Hematopoietic multipotent progenitor cell treated with erythropoietin and hydrocortisone succinate and interleukin-3 and kit ligand, for 6 days (in vitro differentiated cells): ENCODE results near the gene DLX3.

Experiments used
- DNase-seq: peaks from one replicate; pipeline ENCODE4 v3.0.0-alpha.2; 2015

Gene DLX3

DNA sequence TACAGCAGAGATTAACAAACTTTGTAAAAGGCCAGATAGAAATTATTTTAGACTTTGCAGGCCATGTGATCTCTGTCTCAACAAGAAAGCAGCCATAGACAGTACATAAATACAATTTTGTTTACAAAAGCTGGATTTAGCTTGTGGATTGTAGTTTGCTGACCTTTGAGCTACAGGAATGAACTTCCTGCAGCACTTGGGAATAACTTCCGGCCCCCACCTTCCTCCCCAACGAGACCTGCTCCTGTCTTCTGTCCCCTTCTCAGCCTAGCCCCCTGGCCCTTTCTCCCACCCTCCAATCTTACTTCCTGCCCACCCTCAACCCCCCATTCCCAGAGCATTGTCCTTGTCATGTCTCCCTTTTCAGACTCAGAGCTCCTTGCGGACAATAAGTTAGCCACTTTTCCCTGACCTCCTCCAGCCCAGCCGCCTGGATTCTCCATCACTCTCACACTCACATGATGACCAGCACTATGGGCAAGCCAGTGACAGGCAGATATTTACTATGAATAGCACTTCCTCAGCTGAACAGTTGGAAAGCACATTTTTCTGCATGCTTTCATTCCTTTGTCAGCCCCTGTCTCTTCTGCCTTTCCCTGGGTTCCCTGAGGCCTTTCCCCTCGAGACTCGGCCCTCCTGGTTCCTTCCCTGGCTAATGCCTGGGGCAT is 27.6 kb upstream of the DLX3 start:
- no peak for DNase-seq

DNA sequence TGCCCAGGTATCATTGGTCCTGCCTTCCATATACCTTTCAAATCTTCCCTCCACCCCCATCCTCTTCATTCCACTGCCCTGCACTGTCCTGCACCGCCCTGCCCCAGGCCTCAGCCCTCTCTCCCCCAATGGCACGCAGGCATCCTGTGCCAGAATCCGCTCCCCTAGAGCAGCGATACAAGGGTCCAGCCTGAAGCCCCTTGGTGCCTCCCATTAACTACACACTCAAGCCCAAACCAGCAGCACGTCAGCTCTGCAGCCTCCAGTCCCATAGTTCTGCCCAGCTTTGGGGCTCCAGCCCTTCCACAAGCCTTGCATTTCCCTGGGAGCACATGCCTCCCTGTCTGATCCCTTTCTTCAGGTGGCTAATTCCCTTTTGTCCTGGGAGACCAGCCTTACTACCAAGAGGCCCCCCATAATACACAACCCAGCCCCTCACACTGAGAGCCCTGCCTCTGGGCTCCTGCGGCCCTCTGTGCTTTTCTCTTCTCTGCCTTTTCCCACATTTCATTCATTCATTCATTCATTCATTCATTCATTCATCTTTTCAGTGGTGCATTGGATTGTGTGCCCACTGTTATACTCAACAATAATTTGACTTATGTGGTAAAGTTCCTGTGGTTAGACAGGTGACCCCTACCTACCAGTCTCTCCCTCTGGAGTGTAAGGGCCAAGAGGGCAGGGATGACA is 26.8 kb upstream of the DLX3 start:
- DNase-seq: no peak

DNA sequence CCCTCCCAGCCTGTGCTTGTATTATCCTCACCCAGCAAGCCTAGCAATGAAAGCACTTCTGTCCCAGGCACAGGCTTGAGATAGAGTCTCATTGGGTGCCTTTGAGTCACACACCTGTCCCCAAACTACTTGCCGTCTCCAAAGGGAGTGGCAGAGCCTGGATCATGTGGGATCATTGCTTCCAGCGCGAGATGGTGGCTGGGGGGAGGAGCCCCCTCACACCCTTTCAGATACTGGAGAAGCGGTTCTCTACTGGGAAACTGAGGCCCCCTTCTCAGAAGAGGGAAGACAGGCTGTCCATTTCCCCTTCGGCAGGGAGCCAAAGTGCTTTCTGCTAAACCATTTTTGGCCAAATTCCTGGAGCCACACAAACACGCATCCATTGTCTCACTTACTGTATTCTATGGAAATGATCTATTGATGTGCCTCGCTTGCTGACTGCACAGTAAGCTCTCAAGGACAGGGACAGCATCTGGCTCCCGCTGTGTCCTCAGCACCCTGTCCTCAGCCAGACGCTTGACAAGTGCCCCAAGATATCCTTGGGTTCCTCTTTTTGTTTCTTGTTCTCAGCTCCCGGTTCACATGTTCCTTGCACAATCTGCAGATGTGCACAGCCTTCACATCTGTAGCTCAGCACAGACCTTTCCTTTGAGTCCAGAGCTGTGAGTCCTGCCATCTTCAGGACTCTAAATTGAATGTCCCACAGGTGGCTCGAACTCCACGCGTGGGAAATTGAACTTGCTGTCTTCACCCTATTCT is 26.0 kb upstream of the DLX3 start:
- DNase-seq: peak; percentile 29

DNA sequence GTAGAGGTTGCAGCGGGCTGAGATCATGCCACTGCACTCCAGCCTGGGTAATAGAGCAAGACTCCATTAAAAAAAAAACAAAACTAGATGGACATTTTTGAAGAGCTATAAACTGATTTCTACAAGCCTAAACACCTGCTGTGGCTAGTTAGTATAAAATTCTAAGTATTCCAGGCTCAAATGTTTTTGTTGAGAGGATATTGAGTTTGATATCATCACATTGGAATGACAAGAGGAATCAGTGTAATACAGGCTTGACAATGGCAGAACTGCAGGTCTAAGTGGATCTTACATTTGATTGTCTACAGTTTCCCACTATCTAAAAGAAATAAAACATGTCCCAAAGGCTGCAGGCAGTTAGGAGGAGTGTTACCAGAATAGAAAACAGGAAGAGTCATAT is 23.9 kb upstream of the DLX3 start:
- no peak for DNase-seq

DNA sequence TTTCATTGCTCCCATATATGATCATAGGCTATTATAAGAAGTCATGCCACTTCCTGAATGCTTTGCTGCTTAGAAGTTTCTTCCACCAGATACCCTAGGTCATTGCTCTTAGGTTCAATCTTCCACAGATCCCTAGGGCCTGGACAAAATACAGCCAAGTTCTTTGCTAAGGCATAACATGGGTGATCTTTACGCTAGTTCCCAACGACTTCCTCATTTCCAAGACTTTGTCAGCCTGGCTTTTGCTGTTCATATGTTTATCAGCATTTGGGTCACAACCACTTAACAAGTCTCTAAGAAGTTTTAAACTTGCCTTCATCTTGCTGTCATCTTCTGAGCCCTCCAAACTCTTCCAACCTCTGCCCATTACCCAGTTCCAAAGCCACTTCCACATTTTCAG is 20.1 kb upstream of the DLX3 start:
- DNase-seq: no peak

DNA sequence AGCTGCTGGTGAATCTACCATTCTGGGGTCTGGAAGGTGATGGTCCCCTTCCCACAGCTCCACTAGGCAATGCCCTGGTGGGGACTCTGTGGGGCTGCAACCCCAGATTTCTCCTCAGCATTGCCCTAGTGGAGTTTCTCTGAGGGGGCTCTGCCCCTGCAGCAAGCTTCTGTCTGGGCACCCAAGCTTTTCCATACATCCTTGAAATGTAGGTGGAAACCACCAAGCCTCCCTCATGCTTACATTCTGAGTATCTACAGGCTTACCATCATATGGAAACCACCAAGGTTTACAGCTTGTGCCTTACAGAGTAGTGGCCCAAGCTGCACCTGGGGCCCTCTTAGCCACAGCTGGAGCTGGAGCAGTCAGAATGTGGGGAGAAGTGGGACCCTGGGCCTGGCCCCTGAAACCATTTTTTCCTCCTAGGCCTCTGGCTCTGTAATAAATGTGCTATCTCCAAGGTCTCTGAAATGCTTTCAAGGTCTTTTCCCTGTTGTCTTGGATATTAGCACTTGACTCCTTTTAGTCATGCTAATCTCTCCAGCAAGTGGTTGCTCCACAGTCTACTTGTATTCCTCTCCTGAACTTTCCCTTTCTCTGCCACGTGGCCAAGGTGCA is 19.6 kb upstream of the DLX3 start:
- DNase-seq: no peak

DNA sequence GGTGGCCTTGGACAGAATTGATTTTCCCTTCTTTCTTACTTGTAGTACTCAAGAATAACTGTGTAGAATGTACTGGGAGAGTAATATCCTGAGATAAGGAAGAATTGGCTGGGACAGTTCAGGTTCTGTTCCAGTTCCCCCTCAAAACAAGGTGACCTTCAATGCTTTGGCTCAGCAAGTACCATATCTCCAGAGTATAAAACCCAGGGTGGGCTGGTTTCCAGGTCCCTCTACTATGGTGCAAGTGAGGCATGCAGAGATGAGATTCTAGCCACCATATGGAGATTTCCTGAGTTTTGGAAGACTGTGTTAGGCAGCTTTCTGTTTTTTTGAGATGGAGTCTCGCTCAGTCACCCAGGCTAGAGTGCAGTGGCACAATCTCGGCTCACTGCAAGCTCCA is 18.1 kb upstream of the DLX3 start:
- DNase-seq: no peak

DNA sequence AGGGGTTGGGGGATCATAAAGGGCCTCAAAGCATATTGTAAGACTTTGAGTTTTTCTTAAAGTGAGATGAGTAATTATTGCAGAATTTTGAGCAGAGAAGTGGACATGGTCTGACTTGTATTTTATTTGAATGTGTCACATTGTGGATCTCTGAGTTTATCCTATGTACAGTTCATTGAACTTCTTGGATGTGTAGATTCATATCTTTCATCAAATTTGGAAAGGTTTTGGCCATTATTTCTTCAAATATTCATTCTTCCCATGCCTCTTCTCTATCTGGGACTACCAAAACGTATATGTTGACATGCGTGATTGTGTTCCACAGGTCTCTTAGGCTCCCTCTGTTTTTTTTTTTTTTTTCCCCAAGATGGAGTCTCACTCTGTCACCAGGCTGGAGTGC is 14.3 kb upstream of the DLX3 start:
- DNase-seq: no peak

DNA sequence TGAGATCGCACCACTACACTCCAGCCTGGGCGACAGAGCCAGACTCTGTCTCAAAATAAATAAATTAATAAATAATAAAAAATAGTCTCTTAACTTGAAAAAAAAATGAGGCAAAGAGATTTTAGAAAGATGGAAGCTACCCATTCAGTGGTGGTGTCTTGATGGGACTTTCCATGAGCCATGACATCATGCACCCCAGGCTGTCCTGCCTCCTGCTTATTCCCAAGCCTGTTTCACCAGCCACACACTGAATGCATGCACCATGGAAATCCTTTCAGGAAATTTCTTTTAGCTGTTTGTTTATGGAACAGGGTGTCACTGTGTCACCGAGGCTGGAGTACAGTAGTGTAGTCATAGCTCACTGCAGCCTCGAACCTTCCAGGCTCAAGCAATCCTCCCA is 8.9 kb upstream of the DLX3 start:
- DNase-seq: no peak

DNA sequence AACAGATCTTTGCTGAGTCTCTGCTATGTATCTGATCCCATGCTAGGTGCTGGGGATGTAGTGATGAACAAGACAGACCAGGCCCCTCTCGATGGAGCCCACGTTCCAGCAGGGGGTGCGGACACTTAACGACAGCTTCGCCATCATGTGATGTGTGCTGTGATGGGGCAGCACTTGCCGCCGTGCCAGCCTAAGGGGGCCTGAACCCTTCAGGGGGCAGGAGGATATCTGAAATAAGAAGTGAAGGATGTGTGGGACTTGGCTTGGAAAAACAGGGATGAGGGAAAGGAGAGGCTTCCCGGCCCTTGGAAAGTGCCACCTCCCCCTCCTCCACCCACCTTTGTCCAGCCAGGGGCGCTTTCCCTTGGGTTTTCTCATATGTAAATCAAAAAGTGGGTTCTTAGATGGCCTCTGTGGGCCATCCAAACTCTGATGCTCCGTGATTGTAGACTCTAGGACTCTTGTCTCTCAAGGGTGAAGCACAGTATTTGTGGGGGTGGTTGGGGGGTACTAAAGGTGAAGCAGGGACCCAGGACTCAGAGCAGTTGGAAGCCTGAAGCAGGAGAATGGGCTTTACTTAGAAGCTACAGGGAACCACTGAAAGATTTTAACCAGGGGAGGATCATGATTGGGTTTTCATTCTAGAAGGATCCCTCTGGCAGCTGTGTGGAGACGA is 4.0 kb upstream of the DLX3 start:
- no peak for DNase-seq

DNA sequence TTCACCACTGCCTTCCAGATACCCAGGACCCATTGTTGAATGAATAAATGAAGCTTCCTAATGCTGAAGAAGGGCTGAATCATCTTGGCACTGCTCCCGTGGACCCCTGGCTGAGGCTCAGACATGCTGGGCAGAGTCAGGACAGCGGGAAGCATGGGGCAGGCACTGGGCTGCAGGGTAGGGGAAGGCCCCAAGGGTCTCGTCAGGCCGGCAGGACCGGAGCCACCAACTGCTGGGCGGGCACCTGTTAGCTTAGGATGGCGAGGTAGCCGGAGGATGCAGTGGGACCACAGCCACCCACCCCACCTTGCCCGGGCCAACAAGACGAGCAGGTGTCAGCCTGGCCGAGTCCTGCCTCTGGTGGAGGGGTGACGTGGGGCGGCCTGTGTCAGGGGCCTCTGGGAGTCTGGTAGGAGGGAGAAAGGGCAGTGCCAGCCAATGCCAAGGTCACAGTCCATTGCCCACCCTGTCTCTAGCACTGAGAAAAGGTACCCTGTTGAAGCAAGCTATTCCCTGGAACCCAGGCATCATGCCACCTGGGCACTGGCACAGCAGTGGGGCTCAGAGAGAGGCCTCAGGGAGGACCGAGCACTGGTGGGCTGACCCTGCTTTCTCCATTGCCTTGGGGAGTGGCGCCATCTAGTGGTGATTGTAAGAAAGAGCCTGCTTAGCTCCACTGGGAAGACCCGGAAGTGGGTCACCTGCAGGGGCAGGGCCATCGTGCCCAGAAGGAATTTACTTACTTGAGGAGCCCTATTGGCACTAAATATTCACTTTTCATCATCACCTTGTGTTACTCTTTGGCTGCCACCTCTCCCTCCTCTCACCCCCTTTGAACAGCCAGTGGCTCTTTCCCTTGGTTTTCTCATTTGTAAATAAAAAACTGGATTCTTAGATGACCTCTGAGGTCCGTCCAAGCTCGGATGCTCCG is 3.0 kb upstream of the DLX3 start:
- peak; percentile 96 for DNase-seq

DNA sequence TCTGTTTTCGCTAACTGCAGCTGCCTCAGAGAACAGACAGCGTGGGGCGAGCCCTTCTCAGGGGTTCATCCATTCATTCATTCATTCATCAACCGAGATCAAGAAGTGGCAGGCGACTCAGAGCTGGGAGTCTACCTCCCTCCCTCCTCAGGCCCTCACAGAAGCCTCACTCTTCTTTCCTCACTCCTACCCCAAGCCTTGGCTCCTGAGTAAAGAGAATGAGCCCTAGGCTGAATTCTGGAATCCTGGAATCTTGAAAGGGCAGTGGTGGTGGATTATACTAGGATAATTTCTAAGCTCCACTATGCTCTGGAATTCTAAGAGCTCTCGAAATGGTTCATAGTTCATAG is 2.3 kb upstream of the DLX3 start:
- no peak for DNase-seq

DNA sequence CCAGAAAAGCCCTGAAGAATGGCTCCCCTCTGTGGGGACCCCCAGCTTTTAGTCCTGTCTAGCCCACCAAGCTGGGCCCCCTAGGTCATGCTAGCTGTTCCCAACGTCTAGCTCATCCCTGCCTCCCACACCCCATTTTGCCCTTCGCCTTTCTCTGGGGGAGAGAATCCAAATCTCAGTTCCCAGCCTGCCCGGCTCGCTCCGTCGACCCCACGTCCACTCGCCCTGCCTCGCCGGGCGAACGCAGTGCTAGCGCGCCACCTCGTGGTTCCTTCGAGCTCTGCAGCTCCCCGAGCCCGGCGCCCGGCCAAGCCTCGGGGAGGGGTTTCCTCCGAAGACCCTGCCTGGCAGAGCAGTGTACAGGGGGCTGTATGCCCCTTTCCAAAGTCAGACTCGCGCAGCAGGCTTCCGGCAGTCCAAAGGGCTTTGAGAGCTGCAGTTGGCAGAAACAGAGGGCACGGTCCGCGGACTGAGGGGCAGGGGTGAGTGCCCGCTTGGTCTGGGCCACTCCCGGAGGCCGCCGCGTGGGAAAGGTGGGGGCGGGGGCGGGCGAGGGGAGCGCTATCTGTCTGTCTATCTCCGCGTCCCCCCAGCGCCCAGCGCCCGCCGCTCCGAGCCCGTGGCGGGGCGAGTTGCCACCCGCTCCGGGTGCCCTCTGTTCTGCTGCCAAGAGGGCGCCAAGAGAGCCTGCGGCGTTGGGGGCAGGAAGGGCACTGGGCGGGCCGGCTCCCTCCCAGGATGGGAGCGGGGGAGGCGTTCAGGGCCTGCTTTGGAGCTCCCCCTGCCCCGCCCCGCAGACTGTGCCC is 1.7 kb upstream of the DLX3 start:
- DNase-seq: peak; percentile 69

DNA sequence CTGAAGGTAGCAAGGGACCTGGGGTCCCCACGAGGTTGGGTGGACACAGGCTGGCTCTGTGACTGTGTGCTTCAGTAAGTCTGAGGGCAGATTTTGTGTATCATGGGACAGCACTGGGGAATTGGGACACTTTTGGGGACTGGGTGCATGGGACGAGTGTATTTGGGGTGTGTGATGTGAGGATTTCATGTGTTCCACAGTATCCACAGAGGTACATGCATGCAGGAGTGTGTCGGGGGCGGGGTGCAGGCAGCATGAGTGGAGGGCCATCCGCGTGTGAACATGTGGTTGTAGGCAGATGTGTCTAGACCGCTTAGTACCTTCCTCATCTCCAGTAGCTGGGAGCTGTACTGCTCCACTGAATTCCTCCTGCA is 1.1 kb upstream of the DLX3 start:
- DNase-seq: no peak

DNA sequence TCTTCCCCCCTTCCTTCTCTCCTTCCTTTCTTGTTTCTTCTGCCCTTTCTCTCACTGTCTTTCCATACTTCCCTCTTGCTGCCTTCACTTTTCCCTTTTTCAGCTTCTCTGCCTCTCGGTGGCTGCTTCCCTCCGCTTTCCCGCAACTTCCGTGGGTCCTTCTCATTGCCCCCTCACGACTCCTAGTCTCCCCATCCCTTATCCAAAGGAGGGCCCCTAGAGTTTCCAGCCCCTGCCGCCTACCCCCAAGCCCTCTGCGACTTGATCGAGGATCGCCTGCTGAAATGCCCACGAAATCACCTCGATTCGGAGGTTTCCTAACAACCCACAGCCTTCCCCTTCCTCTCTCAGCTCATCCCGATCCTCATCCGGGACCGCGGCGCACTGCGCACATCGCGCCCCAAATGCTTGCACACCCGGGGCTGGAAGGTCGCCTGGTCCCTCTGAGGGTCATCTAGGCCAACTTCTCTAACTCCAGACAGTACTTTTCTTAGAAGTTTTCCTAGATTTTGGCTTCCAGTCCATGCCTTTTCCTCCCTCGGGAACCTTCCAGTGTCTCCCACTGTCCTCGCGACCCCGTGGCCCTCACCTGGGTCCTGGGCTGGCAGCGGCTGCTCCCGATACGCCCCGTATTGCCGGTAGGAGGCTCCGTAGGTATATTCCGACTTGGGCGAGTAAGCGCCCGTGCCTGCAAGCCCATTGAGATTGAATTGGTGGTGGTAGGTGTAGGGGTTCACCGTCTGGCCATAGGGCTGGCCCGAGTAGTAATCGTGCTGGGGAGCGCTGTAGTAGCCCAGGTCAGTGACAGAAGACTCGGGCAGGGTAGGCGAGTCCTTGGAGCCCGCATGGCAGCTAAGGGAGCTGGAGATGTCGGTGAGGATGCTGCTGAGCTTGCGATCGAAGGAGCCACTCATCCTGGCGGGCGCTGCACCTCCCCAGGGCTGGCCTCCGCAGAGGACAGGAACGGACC is 654 bp downstream of the DLX3 start:
- no peak for DNase-seq

DNA sequence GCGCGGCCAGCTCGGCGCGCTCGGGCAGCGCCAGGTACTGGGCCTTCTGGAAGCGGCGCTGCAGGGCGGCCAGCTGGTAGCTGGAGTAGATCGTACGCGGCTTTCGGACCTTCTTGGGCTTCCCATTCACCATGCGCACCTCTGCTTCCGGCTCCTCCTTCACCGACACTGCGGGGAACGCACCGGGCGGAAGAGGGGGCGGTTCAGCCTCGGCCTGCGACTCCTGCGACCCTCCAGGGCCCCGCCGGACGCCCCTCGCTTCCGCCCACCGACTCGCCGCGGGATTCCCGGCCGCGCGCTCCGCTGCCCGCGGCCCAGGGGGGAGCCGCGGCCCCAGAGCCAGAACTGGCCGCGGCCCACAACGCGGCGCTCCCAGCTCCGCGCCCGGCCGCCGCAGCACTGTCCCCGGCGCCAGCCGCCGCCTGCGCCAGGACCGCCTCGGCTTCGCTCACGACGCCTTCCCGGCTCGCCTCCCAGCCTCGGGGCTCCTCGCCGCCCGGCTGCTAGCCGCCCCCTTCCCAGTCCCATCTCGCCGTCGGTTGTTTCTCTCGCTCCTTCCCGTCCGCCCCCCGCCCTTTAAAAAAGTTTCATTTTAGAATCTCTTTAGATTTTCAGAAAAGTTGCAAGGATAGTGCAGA is 1.5 kb downstream of the DLX3 start:
- DNase-seq: peak; percentile 24

DNA sequence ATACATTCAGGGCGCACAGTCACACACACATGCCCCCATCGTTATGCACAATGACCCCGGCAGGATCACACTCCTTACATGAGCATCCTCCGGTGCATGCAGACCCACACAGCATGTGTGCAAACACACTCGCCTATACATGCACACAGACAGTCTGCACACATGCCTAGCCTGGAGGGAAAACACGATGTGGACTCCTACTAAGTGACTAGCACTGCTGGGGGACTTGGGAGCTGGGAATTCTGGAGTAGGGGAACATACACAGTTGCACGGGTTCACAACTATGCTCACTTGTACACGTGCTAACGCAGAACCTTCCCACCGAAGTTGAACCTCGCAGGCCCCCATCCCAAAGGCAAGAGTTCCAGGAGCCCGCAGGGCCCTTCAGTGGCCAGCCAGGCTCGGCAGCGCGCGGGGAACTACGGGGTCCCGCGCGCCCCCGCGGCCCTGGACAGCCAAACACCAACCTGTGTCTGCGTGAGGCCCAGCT is 2.0 kb downstream of the DLX3 start:
- DNase-seq: no peak

DNA sequence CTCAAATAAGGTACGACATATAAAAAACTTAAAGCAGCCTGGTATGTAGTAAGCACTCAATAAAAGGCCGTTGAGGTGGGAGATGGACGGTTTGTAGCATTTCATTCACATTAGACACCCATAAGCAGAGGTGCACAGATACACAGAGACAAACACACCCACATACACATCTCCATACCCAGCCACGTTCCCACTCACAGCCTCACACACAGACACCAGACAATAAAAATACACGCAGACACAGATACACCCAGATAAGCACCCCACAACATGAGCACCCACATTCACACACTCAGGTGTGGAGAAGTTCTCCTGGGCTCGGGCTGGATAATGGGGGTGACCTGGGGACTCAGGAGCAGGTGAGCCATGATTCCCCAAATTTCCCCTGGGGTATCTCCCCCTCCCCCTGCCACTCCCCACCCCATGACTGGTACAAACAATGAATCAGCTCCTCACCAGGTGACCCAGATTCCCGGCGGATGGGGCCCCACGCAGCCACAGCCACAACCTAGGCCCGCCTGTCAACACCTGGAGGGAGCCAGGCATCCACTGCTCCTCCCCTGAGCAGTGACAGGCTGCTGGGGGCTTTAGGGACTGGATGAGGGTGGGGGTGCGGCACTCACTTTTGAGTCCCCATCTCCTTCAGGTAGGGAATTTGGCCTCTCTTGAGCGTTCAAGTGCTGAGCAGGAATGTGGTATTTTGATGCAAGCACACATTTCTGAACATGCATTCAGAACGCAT is 2.7 kb downstream of the DLX3 start:
- no peak for DNase-seq

DNA sequence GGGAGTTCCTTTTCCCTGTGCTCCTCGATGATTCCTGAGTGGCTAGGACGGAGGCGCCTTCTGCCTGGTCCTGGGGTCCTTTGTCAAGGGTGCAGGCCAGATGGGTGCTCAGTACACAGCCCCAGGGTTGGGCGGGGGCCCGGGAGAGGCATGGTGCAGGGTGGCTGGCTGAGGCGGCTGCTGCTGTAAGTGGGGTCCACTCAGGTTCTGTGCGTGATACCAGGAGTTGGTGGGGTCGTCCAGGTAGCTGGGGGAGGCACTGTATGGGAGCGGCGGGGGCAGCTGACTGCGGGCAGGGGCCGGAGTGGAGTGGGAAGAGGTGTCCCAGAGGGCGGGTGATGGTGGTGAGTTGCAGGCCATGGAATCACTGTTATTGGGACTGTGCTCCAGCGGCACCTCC is 3.6 kb downstream of the DLX3 start:
- no peak for DNase-seq
